Body of pancreas (tissue), 4 donors: ENCODE measurements around the gene CLEC4C.

Experiments used
- CTCF ChIP-seq, 7 experiments: fragments of 450-650 bp in 4 of 7; fragments of 200-600 bp in 3 of 7; sonication (generic) in 3 of 7; IDR thresholded peaks; one replicate each; pipeline ENCODE4 v1.5.1; 2016 to 2019; ENCODE audit warnings: antibody characterized with exemption in 7 of 7
- POLR2A ChIP-seq, 3 donors: fragments of 450-650 bp; IDR thresholded peaks; one replicate each; pipeline ENCODE4 v1.6.1; 2016; ENCODE audit warnings: antibody characterized with exemption in 3 of 3, mild to moderate bottlenecking in 2 of 3

DNA sequence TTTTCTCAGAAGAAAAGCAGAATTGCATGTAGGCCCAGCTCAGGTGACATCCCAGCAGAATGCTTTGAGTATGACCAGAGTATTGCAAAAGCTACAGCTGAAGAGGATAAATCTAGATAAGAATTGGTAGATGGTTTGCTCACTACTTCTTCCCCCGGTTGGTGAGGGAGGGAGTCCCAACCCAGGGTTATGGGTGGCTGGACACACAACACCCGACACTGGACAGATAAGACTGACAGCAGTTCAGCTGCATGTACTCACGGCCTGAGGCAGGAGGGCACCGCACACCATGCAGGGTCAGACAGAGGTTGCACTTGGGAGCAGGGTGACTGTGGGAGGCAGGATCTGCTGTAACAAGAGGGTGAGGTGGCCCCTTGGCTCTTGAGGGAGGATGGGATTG is 1.7 kb upstream of the CLEC4C start:
- no peak for TF ChIP-seq POLR2A (IDR thresholded peaks at IDR 0.05)
- no peak for TF ChIP-seq CTCF (IDR thresholded peaks at IDR 0.05)
